VCaP (cell line): Measurements from ENCODE around the gene GSG1L.
"Not testable (repeated sequence)": the region's sequence is repeated elsewhere in the genome, so short reads cannot be mapped to it uniquely, and the experiment has no call there.

ENCODE experiments used
- H3K27ac ChIP-seq: fragments of 450-650 bp; 2 replicates; pipeline ENCODE4 v1.5.1; 2017
- CTCF ChIP-seq: fragments of 450-650 bp; conservative IDR thresholded peaks from 2 replicates; pipeline ENCODE4 v1.5.1; 2017; ENCODE audit warnings: mild to moderate bottlenecking, moderate library complexity

Gene GSG1L

DNA sequence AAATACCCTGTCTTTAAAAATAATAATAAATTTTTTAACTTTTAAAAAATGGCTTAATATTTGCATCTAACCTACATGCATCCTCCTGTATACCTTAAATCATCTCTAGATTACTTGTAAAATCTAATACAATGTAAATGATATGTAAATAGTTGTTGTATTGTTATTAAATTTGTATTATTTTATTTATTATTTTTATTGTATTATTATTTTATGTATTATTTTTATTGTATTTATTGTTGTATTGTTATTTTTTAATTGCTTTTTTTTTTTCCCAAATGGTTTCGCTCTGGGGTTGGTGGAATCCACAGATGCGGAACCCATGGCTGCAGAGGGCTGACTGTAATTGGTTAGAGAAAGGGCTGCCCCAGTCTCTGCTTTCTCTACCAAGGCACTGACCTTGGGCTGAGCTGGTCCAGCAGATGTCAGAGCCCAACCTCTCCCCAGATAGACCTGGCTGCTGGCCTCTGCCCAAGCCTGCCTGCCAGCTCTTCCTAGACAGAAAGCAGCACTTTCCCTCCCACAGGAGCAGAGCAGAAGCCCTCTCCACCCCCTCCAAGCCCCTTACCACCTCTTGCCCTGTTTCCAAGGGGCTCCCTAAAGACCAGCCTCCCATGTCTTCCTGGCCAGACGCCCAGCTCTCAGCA is 183.8 kb downstream of the GSG1L start:
- TF ChIP-seq CTCF, result no peak
- no peak overlapping the region for H3K27ac ChIP-seq

DNA sequence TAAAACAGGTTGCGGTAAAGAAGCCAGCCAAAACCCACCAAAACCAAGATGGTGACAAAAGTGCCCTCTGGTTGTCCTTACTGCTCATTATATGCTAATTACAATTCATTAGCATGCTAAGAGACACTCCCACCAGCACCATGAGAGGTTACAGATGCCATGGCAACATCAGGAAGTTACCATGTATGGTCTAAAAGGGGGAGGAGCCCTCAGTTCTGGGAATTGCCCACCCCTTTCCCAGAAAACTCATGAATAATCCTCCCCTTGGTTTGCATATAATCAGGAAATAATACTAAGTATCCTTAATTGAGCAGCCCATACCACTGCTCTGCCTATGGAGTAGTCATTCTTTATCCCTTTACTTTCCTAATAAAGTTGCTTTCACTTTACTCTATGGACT is 190.9 kb downstream of the GSG1L start:
- not testable (repeated sequence) for H3K27ac ChIP-seq

DNA sequence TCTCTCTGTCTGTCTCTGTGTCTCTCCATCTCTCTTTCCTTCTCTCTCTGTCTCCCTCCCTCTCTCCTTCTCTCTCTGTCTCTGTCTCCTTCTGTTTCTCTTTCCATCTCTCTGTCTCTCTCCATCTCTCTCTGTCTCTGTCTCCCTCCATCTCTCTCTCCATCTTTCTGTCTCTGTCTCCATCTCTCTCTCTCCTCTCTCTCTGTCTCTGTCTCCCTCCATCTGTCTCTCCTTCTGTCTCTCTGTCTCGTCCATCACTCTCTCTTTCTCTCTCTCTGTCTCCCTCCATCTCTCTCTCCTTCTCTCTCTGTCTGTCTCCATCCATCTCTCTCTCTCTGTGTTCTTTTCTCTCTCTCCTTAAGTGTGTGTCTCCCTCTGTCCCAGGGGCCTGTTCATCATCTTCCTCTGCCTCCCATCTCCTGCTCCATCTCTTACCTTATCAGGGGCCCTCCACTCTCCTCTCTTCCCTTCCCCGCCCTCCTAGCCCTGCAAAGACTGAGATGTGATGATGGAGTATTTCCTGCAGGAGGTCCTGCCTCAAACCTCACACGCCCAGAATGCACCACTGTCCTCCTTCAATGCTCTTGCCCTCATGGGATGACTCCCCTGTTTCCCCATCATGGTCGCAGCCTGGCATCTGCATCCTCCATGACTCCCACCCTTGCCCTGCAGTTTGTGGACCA is 193.3 kb downstream of the GSG1L start:
- TF ChIP-seq CTCF, result no peak
- H3K27ac ChIP-seq, result no peak overlapping the region

DNA sequence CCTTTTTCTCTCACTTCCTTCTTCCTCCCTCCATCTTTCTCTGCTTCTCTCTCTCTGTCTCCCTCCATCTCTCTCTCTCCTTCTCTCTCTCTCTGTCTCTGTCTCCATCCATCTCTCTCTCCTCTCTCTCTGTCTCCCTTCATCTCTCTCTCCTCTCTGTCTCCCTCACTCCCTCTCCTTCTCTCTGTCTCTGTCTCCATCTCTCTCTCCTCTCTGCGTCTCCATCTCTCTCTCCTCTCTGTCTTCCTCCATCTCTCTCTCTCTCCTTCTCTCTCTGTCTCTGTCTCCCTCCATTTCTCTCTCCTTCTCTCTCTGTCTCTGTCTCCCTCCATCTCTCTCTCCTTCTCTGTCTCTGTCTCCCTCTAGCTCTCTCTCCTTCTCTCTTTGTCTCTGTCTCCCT is 194.1 kb downstream of the GSG1L start:
- H3K27ac ChIP-seq, result no peak overlapping the region
- no peak for TF ChIP-seq CTCF

DNA sequence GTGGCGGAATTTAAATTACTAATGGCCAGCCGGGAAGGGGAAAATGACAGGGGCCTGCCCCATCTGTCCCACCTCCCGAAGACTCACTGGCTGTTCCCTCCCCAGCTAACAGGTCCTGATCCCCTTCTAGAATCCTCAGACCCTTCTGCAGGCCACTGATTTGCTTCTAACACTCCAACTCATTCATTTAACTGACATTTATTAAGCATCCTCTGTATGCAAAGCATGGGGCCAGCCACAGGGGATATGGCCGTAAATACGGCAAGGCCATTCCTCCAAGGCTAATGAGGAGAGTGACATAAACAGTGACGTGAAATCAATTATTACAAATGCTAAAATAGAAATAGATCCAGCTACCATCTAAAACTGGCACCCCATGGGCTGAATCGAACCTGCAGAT is 195.3 kb downstream of the GSG1L start:
- H3K27ac ChIP-seq, result no peak overlapping the region
- no peak for TF ChIP-seq CTCF

- no peak overlapping the region for H3K27ac ChIP-seq
- TF ChIP-seq CTCF, result peak; percentile 68
These were observed 196.1 kb downstream of the GSG1L start for GRCh38 chr16:27867122-27868110.

- TF ChIP-seq CTCF, result no peak
These were observed 200.1 kb downstream of the GSG1L start for GRCh38 chr16:27863377-27863776.

More at GRCh38 chr16:27863377-27863776, 200.1 kb downstream of the GSG1L start:
- H3K27ac ChIP-seq, result no peak overlapping the region
